HepG2 (cell line): ENCODE results near the gene PROS1. TPM values are rescaled to one million over a fixed set of nuclear protein-coding genes. Genes with fewer than 3 reads are reported as not detected.

Source experiments
- ATAC-seq: fragments of 200-7000 bp; cut with Tn5 transposase; 3 replicates; pipeline ENCODE4 v1.9.1; 2020; ENCODE audit warnings: mild to moderate bottlenecking, moderate library complexity
- BruUV-seq: library from RNA; stranded (reverse); fragments of 400-500 nt; replicated peaks from 2 replicates; lab custom pipeline; 2021; lab: Mats Ljungman, UMichigan
- CTCF ChIA-PET: fragments of 300-600 bp; formaldehyde crosslinking; extraction: SDS; loops from one replicate; lab custom pipeline; 2021; ENCODE audit warnings: low total read pairs, inconsistent platforms, low intra/inter-chr PET ratio; lab: Yijun Ruan, JAX
- POLR2A ChIA-PET: fragments of 350-600 bp; sonication (Branson Sonifier 250); formaldehyde crosslinking; loops from one replicate; lab custom pipeline; 2020; ENCODE audit warnings: antibody characterized with exemption, inconsistent platforms; lab: Yijun Ruan, JAX
- DNase-seq: peaks from one replicate; pipeline ENCODE4 v3.0.0-alpha.2; 2015; ENCODE audit warnings: low spot score
- FAIRE-seq: peaks from 3 replicates; lab custom pipeline; 2011; peaks lifted over from hg19 to GRCh38; lab: Jason Lieb, UNC
- H2AFZ ChIP-seq: one replicate; pipeline ENCODE4 v1.6.1; 2011; ENCODE audit warnings: low read length, inconsistent platforms
- H3K27ac ChIP-seq: fragments of 300-600 bp; 3 replicates; pipeline ENCODE4 v1.8.0; 2011; ENCODE audit warnings: mixed run types, mild to moderate bottlenecking, mixed read lengths, low read length, inconsistent platforms; ENCODE audit not compliant: insufficient read depth; ENCODE audit errors: extremely low read length
- H3K27me3 ChIP-seq, 2 experiments: fragments of 200-600 bp in 1 of 2; 2 replicates in 1 of 2; 3 replicates in 1 of 2; pipeline versions ENCODE4 v1.6.0 to v1.8.0; 2011; ENCODE audit warnings: low read length in 2 of 2, mild to moderate bottlenecking in 2 of 2, moderate library complexity in 2 of 2, inconsistent platforms in 1 of 2; ENCODE audit not compliant: insufficient read depth in 2 of 2, control insufficient read depth in 1 of 2
- H3K36me3 ChIP-seq, 2 experiments: fragments of 200-600 bp in 1 of 2; replicated peaks in 1 of 2; 2 replicates in 1 of 2; 3 replicates in 1 of 2; pipeline versions ENCODE4 v1.5.1 to v1.8.0; 2011; ENCODE audit warnings: low read length in 2 of 2, inconsistent platforms in 1 of 2; ENCODE audit not compliant: insufficient read depth in 2 of 2, control insufficient read depth in 1 of 2
- H3K4me1 ChIP-seq: 2 replicates; pipeline ENCODE4 v1.5.1; 2012; ENCODE audit warnings: low read length, inconsistent platforms; ENCODE audit not compliant: insufficient read depth
- H3K4me2 ChIP-seq: 2 replicates; pipeline ENCODE4 v1.6.0; 2011; ENCODE audit warnings: low read depth, low read length, inconsistent platforms
- H3K4me3 ChIP-seq, 3 experiments: fragments of 200-600 bp in 1 of 3; sonication (generic), shearing (Covaris generic) in 1 of 3; replicated peaks in 1 of 3; 2 replicates each; pipeline ENCODE4 v1.5.1; 2011 to 2016; ENCODE audit warnings: low read length in 3 of 3, inconsistent platforms in 2 of 3, low read depth in 2 of 3, mild to moderate bottlenecking in 2 of 3, control low read depth in 1 of 3, mixed read lengths in 1 of 3; ENCODE audit not compliant: insufficient read depth in 1 of 3
- H3K79me2 ChIP-seq: one replicate; pipeline ENCODE4 v1.6.1; 2011; ENCODE audit warnings: low read length, inconsistent platforms; ENCODE audit not compliant: insufficient read depth
- H3K9ac ChIP-seq: 2 replicates; pipeline ENCODE4 v1.6.0; 2011; ENCODE audit warnings: mild to moderate bottlenecking, low read depth, low read length, inconsistent platforms; ENCODE audit not compliant: insufficient read depth
- H3K9me3 ChIP-seq: 2 replicates; pipeline ENCODE4 v1.5.1; 2012; ENCODE audit warnings: mild to moderate bottlenecking, low read length
- H4K20me1 ChIP-seq: 2 replicates; pipeline ENCODE4 v1.6.0; 2011; ENCODE audit warnings: inconsistent platforms, mild to moderate bottlenecking, low read length, moderate library complexity; ENCODE audit not compliant: insufficient read depth
- ARNT2 ChIP-seq: sonication (generic); formaldehyde crosslinking; IDR thresholded peaks from 2 replicates; pipeline ENCODE4 v1.8.0; 2022; ENCODE audit warnings: mild to moderate bottlenecking, low read depth, missing genetic modification reagents, moderate library complexity
- BCL6 ChIP-seq: IDR thresholded peaks from 2 replicates; pipeline ENCODE4 v1.6.1; 2016; ENCODE audit warnings: missing genetic modification reagents, missing compliant biosample characterization
- ETV5 ChIP-seq: IDR thresholded peaks from 2 replicates; pipeline ENCODE4 v1.6.1; 2018; ENCODE audit warnings: missing biosample characterization, missing genetic modification reagents, inconsistent platforms, borderline replicate concordance
- NFIB ChIP-seq: sonication (generic); formaldehyde crosslinking; IDR thresholded peaks from 2 replicates; pipeline ENCODE4 v1.9.0; 2021; ENCODE audit warnings: missing genetic modification reagents, mild to moderate bottlenecking, borderline replicate concordance
- PAWR ChIP-seq: sonication (generic); formaldehyde crosslinking; IDR thresholded peaks from 2 replicates; pipeline ENCODE4 v1.4.0; 2020; ENCODE audit warnings: missing genetic modification reagents, mild to moderate bottlenecking, borderline replicate concordance
- RARG ChIP-seq: sonication (generic); formaldehyde crosslinking; IDR thresholded peaks from 2 replicates; pipeline ENCODE4 v1.4.0; 2020; ENCODE audit warnings: low read depth, mild to moderate bottlenecking, missing genetic modification reagents
- TRIM22 ChIP-seq: fragments of 450-650 bp; IDR thresholded peaks from 2 replicates; pipeline ENCODE4 v1.6.1; 2017
- ZBTB44 ChIP-seq: sonication (generic); formaldehyde crosslinking; IDR thresholded peaks from 2 replicates; pipeline ENCODE4 v1.4.0; 2020; ENCODE audit warnings: missing genetic modification reagents
- ZBTB49 ChIP-seq: sonication (generic); formaldehyde crosslinking; IDR thresholded peaks from 2 replicates; pipeline ENCODE4 v1.4.0; 2020; ENCODE audit warnings: missing genetic modification reagents, borderline replicate concordance
- ZNF691 ChIP-seq: sonication (generic); formaldehyde crosslinking; IDR thresholded peaks from 2 replicates; pipeline ENCODE4 v1.4.0; 2020; ENCODE audit warnings: missing genetic modification reagents, low read depth, mild to moderate bottlenecking, borderline replicate concordance
- WGBS: methylation state at CpG from one replicate; pipeline ENCODE4 v1.1.6; 2017; ENCODE audit warnings: low lambda C conversion rate; 5-methylcytosine and 5-hydroxymethylcytosine counted together
- in situ Hi-C: cut with HindIII; loops from 2 replicates; pipeline ENCODE4 v1.10.0; 2017; ENCODE audit warnings: low pct_unique_long_range_greater_than_20kb; ENCODE audit not compliant: extremely low pct_ligation_motif_present
- intact Hi-C: fragments of 100-400 bp; cut with micrococcal nuclease; formaldehyde crosslinking; loops from one replicate; pipeline ENCODE4 v1.10.0; 2022; ENCODE audit not compliant: unreplicated experiment
- polyA plus RNA-seq, 8 experiments: library from polyadenylated mRNA; depleted of rRNA in 3 of 8; stranded (reverse) in 7 of 8; unstranded in 1 of 8; fragments of >200 nt; fragmentation: Illumina TruSeq in 4 of 8; extraction: Trizol in 4 of 8; gene quantifications; 2 replicates each; pipeline versions ENCODE4 v1.2.1 to v1.2.3, GENCODE V29; 2011 to 2016; ENCODE audit warnings: low read depth in 4 of 8, missing spikeins in 1 of 8, mixed read lengths in 1 of 8; ENCODE audit not compliant: insufficient read depth in 1 of 8
- total RNA-seq, 5 experiments: library from RNA; depleted of rRNA; stranded (reverse); fragments of >200 nt; fragmentation: Illumina TruSeq; extraction: Trizol; gene quantifications; 2 replicates each; pipeline ENCODE4 v1.2.3, GENCODE V29; 2016; ENCODE audit warnings: low read depth in 1 of 5
- TF ChIP-seq, protein P1 (sequence below): sonication (generic); formaldehyde crosslinking; IDR thresholded peaks from 2 replicates; pipeline ENCODE4 v1.5.0; 2020; ENCODE audit warnings: mild to moderate bottlenecking, missing genetic modification reagents, moderate library complexity
- TF ChIP-seq, protein P2 (sequence below), 2 experiments: IDR thresholded peaks; 2 replicates each; pipeline ENCODE4 v1.6.1; 2011 to 2012; ENCODE audit warnings: low read length in 2 of 2, borderline replicate concordance in 1 of 2, low read depth in 1 of 2, mild to moderate bottlenecking in 1 of 2, moderate library complexity in 1 of 2

The PROS1 gene
- total and polyA plus RNA-seq, 2 of the 13 experiments (the other 11 are each of a cell fraction or from before 2014, with no cell fraction given): 63.8 to 76.8 TPM

GRCh38 chr3:94008253-94008652 is 34.6 kb upstream of the PROS1 start:
- H3K4me1 ChIP-seq: no peaks in the 10 kb centered on the region
- no peak overlapping the region for H3K27ac ChIP-seq
- H3K4me2 ChIP-seq: no peak overlapping the region
- no peak overlapping the region for H3K4me3 ChIP-seq
- no peaks in the 10 kb centered on the region for H3K36me3 ChIP-seq
- ChIA-PET CTCF (no interaction called here), POLR2A (no interaction called here)
- WGBS: 96% methylated on average over 2 of the region's 2 CpGs
- BruUV-seq: no TSS peak
- in situ Hi-C loops: loop anchor here (10.0 kb wide), 1 partner anchor 57 kb away; the partner anchor contains the start of genes DHFR2 and NSUN3
- H3K27me3 ChIP-seq: no peaks in the 10 kb centered on the region
- no peak overlapping the region for H2AFZ ChIP-seq
- H4K20me1 ChIP-seq: no peaks in the 10 kb centered on the region
- no peaks in the 10 kb centered on the region for H3K9me3 ChIP-seq
- ATAC-seq (no peak), DNase-seq (no peak), FAIRE-seq (no peak)
- H3K79me2 ChIP-seq: no peaks in the 10 kb centered on the region
- intact Hi-C loops: loop anchor here (10.0 kb wide), 1 partner anchor 237 kb away; no protein-coding TSS in a partner anchor
- no peak overlapping the region for H3K9ac ChIP-seq
- TF ChIP-seq, protein P1, sequence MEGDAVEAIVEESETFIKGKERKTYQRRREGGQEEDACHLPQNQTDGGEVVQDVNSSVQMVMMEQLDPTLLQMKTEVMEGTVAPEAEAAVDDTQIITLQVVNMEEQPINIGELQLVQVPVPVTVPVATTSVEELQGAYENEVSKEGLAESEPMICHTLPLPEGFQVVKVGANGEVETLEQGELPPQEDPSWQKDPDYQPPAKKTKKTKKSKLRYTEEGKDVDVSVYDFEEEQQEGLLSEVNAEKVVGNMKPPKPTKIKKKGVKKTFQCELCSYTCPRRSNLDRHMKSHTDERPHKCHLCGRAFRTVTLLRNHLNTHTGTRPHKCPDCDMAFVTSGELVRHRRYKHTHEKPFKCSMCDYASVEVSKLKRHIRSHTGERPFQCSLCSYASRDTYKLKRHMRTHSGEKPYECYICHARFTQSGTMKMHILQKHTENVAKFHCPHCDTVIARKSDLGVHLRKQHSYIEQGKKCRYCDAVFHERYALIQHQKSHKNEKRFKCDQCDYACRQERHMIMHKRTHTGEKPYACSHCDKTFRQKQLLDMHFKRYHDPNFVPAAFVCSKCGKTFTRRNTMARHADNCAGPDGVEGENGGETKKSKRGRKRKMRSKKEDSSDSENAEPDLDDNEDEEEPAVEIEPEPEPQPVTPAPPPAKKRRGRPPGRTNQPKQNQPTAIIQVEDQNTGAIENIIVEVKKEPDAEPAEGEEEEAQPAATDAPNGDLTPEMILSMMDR (CRISPR knock-in tag): no peak
- TF ChIP-seq ZNF691 (CRISPR knock-in tag) (no peak), ETV5 (CRISPR knock-in tag) (no peak), ARNT2 (CRISPR knock-in tag) (no peak), RARG (CRISPR knock-in tag) (no peak), BCL6 (no peak), PAWR (CRISPR knock-in tag) (no peak), NFIB (CRISPR knock-in tag) (no peak), ZBTB49 (CRISPR knock-in tag) (no peak), ZBTB44 (CRISPR knock-in tag) (no peak), TRIM22 (no peak)
- TF ChIP-seq, protein P2, sequence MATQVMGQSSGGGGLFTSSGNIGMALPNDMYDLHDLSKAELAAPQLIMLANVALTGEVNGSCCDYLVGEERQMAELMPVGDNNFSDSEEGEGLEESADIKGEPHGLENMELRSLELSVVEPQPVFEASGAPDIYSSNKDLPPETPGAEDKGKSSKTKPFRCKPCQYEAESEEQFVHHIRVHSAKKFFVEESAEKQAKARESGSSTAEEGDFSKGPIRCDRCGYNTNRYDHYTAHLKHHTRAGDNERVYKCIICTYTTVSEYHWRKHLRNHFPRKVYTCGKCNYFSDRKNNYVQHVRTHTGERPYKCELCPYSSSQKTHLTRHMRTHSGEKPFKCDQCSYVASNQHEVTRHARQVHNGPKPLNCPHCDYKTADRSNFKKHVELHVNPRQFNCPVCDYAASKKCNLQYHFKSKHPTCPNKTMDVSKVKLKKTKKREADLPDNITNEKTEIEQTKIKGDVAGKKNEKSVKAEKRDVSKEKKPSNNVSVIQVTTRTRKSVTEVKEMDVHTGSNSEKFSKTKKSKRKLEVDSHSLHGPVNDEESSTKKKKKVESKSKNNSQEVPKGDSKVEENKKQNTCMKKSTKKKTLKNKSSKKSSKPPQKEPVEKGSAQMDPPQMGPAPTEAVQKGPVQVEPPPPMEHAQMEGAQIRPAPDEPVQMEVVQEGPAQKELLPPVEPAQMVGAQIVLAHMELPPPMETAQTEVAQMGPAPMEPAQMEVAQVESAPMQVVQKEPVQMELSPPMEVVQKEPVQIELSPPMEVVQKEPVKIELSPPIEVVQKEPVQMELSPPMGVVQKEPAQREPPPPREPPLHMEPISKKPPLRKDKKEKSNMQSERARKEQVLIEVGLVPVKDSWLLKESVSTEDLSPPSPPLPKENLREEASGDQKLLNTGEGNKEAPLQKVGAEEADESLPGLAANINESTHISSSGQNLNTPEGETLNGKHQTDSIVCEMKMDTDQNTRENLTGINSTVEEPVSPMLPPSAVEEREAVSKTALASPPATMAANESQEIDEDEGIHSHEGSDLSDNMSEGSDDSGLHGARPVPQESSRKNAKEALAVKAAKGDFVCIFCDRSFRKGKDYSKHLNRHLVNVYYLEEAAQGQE (IDR thresholded peaks at IDR 0.05; ENCODE audit: borderline replicate concordance in 1 of 2, low read depth in 1 of 2, low read length in 2 of 2): no peak
